Stimulated activated CD8-positive, alpha-beta memory T cell treated with anti-CD3 and anti-CD28 coated beads, Interleukin-15, amount 100 ng/mL, for 48 hours (primary cell): ENCODE results near the gene GSAP.
A peak's percentile ranks its signal among the peaks of the same experiment; 100 is the strongest.
"Not testable (repeated sequence)": the region's sequence is repeated elsewhere in the genome, so short reads cannot be mapped to it uniquely, and the experiment has no call there.

Experiments
- DNase-seq, 2 donors: peaks; one replicate each; pipeline ENCODE4 v3.0.0-alpha.2; 2020; ENCODE audit warnings: low read depth in 2 of 2

The GSAP gene

DNA sequence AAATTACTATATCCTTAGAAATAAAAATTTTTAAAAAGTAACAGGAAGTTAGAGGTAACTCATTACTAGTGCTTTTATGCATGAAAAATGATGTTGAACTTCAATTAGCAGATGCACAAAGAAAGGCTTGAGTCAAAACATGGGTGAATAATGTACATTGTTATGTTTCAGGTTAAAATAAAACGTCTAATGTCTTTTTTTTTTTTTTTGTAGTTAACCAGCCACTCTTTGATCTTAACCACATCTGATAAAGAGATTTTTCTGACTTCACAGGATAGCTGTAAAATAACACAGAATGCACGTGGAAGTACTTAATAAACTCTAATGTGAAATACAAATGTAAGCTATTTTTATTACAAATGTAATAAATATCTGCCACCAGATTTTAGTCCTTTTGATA is 61.7 kb downstream of the GSAP start:
- DNase-seq: no peak

- DNase-seq: no peak
Measured at GRCh38 chr7:77353911-77354310, 62.2 kb downstream of the GSAP start.

GRCh38 chr7:77353407-77353721 is 62.8 kb downstream of the GSAP start:
- DNase-seq: no peak

DNA sequence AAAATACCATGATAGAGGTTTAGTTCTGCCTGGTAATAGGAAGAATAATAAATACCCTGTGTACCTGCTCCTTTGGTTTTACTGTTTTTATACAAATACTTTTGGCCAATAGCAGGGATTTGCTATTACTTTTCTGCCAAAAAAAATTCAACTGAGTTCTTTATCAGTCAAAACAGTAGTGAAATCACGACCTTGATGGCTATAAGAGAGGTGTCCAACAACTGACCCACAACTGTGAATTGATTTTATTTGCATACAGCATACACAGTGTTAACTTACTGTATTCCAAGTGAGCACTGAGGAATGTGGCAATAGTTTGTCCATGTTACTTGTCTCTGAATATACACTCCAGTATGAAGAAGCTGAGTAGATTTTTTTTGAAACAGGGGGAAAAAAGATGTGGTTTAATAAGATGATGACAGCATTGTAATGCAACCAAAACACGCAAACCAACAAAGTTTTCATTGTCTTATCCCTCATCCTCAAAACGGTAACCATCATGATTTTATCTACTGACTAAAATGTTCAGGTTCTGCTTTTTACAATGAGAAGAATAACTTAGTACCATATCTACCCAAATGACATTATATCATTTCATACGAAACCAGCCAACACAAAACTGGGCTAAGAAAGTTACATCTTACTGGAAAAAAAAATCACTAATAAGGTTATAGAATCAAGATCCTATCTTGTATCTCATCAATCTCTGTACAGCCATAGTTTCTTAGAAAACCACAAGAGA is 63.3 kb downstream of the GSAP start:
- DNase-seq: no peak

DNA sequence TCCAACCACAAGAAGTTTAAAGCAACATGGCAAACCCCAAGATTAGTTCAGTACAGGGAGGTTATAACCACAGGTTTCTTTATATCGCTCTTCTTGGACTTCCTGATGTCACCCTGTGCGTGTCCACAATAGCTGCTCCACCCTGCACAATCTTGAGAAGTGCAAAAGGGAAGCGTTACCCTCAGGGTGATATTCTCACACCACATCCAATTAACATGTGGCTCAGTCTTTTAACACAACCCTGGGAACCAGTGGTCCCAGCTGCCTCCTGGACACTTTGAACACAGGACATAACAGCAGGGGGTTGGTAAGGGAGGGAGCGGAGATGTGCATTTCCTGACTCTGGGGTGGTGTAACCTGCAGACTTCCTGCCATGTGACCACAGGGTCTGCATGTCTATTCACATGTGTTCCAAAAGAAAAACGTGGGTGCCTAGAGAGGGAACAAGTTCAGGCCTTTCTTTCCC is 64.6 kb downstream of the GSAP start:
- DNase-seq: peak; percentile 23 to 43

GRCh38 chr7:77349141-77349540 is 67.0 kb downstream of the GSAP start:
- DNase-seq: no peak

DNA sequence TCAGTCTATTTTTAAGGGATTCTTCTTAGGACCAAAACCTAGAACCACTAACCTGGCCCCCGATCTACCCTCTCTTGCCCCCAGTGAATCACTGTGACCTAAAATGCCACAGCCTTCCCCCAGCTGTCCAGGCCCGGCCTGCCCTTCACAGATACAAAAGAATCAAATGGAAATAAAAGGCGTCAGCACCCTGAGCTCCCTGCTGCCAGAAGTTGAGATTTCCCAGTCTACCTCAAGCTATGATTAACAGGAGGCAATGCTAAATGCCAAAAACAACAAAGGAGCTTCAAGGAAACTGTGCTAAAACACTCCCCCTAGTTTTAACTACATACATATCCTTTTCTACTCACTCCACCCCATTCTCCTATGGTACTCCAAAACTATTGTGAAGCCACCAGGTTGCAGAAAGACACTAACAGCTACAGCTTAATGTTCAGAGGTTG is 67.8 kb downstream of the GSAP start:
- DNase-seq: no peak

DNA sequence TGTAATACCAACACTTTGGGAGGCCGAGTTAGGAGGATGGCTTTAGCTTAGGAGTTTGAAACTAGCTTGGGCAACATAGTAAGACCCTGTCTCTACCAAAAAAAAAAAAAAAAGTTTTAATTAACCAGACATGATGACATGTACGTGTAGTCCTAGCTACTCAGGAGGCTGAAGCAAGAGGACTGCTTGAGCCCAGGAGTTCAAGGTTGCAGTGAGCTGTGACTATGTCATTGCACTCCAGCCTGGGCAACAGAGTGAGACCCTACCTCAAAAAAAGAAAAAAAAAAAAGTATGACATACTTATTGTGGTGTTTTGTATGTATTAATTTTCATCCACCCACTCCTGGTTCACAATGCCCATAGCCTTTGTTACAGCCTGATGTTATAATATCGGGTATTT is 69.7 kb downstream of the GSAP start:
- no peak for DNase-seq

- DNase-seq: not testable (repeated sequence)
Measured at GRCh38 chr7:77345426-77345825, 70.7 kb downstream of the GSAP start.

GRCh38 chr7:77339726-77340125 is 76.4 kb downstream of the GSAP start:
- no peak for DNase-seq

DNA sequence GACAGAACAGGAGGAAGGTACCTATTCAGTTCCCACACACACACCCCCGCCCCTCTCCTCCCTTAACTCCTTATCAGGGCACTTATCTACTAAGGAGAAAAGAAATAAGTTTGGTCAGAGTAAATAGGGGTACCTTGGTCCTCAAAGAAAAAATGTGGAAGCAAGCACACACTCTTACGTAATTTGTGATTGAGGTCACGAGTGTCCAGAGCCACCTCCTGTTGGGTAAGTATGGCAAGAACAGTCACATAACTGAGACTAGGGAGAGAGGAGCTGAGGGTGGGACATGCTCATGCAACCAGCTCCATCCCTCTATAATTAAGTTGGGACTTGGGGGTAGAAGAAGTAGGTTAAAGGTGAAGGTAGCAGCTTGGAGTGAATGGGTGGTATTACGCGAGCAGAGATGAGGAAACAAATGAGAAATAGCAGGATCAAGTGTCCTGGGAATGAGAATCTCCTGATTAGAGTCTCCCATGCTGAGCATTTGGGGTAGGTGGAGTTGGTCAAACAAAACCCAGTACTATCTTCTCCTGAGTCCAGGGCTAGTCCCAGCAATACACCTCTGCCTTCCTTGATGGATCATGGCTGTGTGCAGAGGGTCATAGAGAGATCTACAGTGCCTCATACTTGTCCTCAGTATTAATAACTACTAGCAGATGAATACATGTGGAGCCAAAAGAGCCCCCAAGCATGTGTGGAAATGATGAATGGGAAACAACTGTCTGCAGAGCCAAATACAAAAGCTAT is 77.1 kb downstream of the GSAP start:
- DNase-seq: no peak

GRCh38 chr7:77338260-77338659 is 77.9 kb downstream of the GSAP start:
- no peak for DNase-seq

DNA sequence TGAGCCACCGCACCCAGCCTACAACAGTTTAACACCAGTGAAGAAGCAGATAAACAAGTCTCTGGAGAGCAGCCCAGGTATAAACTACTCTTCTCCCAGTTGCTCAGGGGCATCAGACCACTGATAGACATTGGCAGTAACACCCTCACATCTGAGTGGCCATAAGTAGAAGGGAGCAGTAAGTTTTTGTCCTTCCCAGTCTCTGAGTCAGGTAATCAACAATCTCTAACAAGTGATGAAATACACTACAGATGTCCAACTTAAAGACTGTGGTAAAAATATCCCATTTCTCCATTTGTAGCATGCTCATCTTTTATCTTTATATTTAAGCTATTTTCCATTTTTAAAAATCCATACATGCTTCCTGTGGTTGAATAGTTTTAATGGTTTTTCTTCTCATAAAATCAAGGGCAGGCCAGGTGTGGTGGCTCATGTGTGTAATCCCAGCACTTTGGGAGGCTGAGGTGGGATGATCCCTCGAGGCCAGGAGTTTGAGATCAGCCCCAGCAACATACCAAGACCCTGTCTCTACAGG is 78.6 kb downstream of the GSAP start:
- no peak for DNase-seq

- DNase-seq: no peak
Measured at GRCh38 chr7:77335581-77335980, 80.6 kb downstream of the GSAP start.

GRCh38 chr7:77334039-77334438 is 82.1 kb downstream of the GSAP start:
- not testable (repeated sequence) for DNase-seq

DNA sequence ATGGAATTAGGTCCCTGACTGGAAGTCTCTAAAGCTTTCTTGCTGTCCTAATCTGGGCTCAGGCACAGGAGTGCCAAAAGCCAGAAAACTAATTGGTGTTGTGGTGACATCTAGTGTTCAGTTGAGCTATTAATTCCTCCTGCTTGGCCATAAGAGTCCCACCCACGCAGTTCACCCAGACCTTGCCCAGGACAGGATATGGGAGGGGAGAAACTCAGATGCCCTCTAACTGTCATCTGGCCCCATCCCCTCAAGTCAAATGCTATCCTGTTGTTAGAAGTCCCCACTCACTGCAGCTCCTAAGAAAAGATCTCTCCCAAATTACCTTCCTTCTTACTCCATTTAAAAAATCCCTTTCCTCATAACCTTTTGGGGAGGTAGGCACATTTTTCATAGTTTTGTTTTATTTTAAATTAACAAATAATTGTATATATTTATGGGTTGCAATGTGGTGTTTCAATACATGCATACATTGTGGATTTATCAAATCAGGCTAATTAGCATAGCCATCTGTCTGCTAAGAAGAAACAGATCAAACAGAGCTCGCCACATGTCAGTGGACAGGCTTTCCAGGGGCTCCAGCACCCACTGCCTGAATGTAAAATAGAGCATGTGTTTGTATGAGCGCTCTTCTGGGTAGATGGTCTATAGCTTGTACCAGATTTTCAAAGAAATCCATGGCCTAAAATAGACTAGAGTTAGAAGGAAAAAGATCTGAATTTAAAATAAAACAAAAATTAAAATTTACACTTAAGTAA is 84.0 kb downstream of the GSAP start:
- DNase-seq: peak; percentile 23 to 45

DNA sequence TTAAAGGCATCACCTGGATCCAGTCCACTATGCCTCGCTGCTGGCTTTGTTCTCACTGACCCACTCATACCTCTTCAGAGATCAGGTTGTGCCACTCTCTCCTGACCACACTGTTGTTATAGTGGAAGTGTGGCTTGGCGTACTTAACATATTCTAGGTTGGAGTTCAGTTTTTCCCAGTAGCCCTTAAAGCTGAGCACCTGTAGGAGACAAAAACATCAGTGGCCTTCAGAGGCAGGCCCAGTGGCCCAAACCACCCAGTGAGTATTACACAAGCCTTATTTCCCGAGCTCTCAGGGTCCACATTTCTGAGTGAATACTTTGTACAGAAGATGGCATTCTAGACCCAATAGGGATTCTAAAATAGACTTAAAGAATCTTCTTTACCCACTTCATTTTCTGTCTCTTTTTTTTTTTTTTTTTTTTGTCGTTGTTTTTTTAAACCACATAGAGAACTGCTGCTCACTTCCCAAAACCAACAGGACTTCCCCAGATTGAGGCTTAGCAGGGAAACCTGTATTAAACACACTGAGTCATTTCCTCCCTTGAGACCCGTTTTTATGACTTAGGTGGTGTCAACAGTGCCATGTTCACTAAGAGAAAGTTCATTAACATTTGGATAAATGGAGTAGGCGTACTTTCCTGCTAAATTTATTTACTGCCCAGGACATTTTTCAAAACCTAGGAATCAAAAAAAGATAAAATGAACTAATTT is 85.8 kb downstream of the GSAP start:
- no peak for DNase-seq

- DNase-seq: no peak
Measured at GRCh38 chr7:77329466-77330168, 86.5 kb downstream of the GSAP start.

DNA sequence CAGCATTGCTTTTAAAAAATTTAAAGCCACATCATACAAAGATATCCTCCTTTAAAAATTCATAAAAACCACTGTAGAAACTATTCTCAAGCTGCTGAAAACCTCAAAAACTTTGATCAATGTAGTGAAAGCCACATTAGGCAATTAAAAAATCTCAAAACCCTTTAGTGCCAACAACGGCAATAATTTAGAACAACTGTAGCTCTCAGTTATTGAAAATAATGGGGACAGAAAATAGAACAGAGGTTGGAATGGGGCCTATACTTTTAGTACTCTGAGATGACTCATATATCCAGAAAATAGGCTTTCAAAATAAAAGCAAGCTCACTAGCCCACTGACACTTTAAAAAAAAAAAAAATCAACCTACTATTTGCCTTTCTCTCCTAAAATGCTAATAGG is 87.5 kb downstream of the GSAP start:
- DNase-seq: no peak

- no peak for DNase-seq
Measured at GRCh38 chr7:77327932-77328628, 88.1 kb downstream of the GSAP start.
